Hepatocyte (in vitro differentiated cells): Measurements from ENCODE around the gene PRKG1. TPM values are rescaled to one million over a fixed set of nuclear protein-coding genes. Genes with fewer than 3 reads are reported as not detected.

ENCODE experiments used
- DNase-seq: peaks from one replicate; pipeline ENCODE4 v3.0.0-alpha.2; 2016; ENCODE audit warnings: low spot score
- H2AFZ ChIP-seq: fragments of 200-600 bp; sonication (generic); 2 replicates; pipeline ENCODE4 v1.6.0; 2016; ENCODE audit warnings: antibody characterized with exemption, mild to moderate bottlenecking
- H3K27ac ChIP-seq: fragments of 200-600 bp; sonication (generic); 2 replicates; pipeline ENCODE4 v1.5.1; 2016; ENCODE audit warnings: mild to moderate bottlenecking
- H3K27me3 ChIP-seq: fragments of 200-600 bp; sonication (generic); 2 replicates; pipeline ENCODE4 v1.6.1; 2016
- H3K36me3 ChIP-seq: fragments of 200-600 bp; sonication (generic); replicated peaks from 2 replicates; pipeline ENCODE4 v1.5.1; 2016; ENCODE audit warnings: low read depth; ENCODE audit not compliant: insufficient read depth
- H3K4me1 ChIP-seq: fragments of 200-600 bp; sonication (generic); 2 replicates; pipeline ENCODE4 v1.5.1; 2016; ENCODE audit warnings: mild to moderate bottlenecking, moderate library complexity; ENCODE audit not compliant: insufficient read depth
- H3K4me2 ChIP-seq: fragments of 200-600 bp; sonication (generic); 2 replicates; pipeline ENCODE4 v1.6.0; 2016
- H3K4me3 ChIP-seq: fragments of 200-600 bp; sonication (generic); 2 replicates; pipeline ENCODE4 v1.5.1; 2016; ENCODE audit warnings: mild to moderate bottlenecking
- H3K79me2 ChIP-seq: fragments of 200-600 bp; sonication (generic); 2 replicates; pipeline ENCODE4 v1.6.0; 2017; ENCODE audit warnings: mild to moderate bottlenecking
- H3K9me2 ChIP-seq: fragments of 200-600 bp; sonication (generic); replicated peaks from 2 replicates; pipeline ENCODE4 v1.6.0; 2017; ENCODE audit warnings: mild to moderate bottlenecking; ENCODE audit not compliant: insufficient read depth
- H3K9me3 ChIP-seq: fragments of 200-600 bp; sonication (generic); 2 replicates; pipeline ENCODE4 v1.5.1; 2016; ENCODE audit warnings: low read depth, mild to moderate bottlenecking
- H4K20me1 ChIP-seq: fragments of 200-600 bp; sonication (generic); 2 replicates; pipeline ENCODE4 v1.6.0; 2016; ENCODE audit warnings: mild to moderate bottlenecking; ENCODE audit not compliant: insufficient read depth, poor library complexity, severe bottlenecking
- CTCF ChIP-seq: fragments of 200-600 bp; sonication (generic); IDR thresholded peaks from 2 replicates; pipeline ENCODE4 v1.5.1; 2016; ENCODE audit warnings: antibody characterized with exemption, mild to moderate bottlenecking; ENCODE audit not compliant: poor library complexity
- EZH2 ChIP-seq: fragments of 200-600 bp; sonication (generic); IDR thresholded peaks from 2 replicates; pipeline ENCODE4 v1.6.1; 2016; ENCODE audit warnings: antibody characterized with exemption, mild to moderate bottlenecking, borderline replicate concordance
- EZH2phosphoT487 ChIP-seq: fragments of 200-600 bp; sonication (generic); IDR thresholded peaks from one replicate; pipeline ENCODE4 v1.6.1; 2018; ENCODE audit warnings: antibody characterized with exemption, mild to moderate bottlenecking, low read depth, moderate library complexity; ENCODE audit not compliant: unreplicated experiment, severe bottlenecking
- WGBS: methylation state at CpG from one replicate; pipeline ENCODE4 v1.1.6; 2016; ENCODE audit warnings: low lambda C conversion rate; ENCODE audit errors: missing lambda C conversion rate; 5-methylcytosine and 5-hydroxymethylcytosine counted together
- polyA plus RNA-seq: library from polyadenylated mRNA; unstranded; fragments of >200 nt; fragmentation: Nextera tagmentation; extraction: Ambion mirVana; gene quantifications from 2 replicates; pipeline ENCODE4 v1.2.1, GENCODE V29; 2016
- total RNA-seq: library from RNA; depleted of rRNA; stranded (reverse); fragments of >200 nt; gene quantifications from 2 replicates; pipeline ENCODE4 v1.2.3, GENCODE V29; 2014

The PRKG1 gene
- total and polyA plus RNA-seq, 2 experiments from 2014 or later, result 4.0 to 8.1 TPM

- H3K4me2 ChIP-seq, result no peak overlapping the region
- H3K4me3 ChIP-seq, result no peak overlapping the region
- no peak overlapping the region for H2AFZ ChIP-seq
- no peak overlapping the region for H3K27ac ChIP-seq
- H4K20me1 ChIP-seq, result no peaks in the 10 kb centered on the region
- no peaks in the 10 kb centered on the region for H3K27me3 ChIP-seq
- DNase-seq, result no peak
- H3K79me2 ChIP-seq, result no peaks in the 10 kb centered on the region
- TF ChIP-seq CTCF, result no peak
- no peak for TF ChIP-seq EZH2phosphoT487
- TF ChIP-seq EZH2, result no peak
- no peaks in the 10 kb centered on the region for H3K36me3 ChIP-seq
- 90% methylated on average over 5 of the region's 5 CpGs for WGBS
- no peaks in the 10 kb centered on the region for H3K4me1 ChIP-seq
- H3K9me2 ChIP-seq, result no peaks in the 10 kb centered on the region
- H3K9me3 ChIP-seq, result no peaks in the 10 kb centered on the region
These were observed 1024.8 kb downstream of the PRKG1 start for GRCh38 chr10:52099026-52099600.

- Histone ChIP-seq H3K4me3 (no peak overlapping the region), H3K27ac (no peak overlapping the region), H3K27me3 (no peaks in the 10 kb centered on the region), H3K79me2 (no peaks in the 10 kb centered on the region), H4K20me1 (no peaks in the 10 kb centered on the region), H3K9me3 (no peaks in the 10 kb centered on the region), H3K36me3 (no peaks in the 10 kb centered on the region), H2AFZ (no peak overlapping the region), H3K4me1 (no peaks in the 10 kb centered on the region), H3K9me2 (no peaks in the 10 kb centered on the region), H3K4me2 (no peak overlapping the region)
- 79% methylated on average over 6 of the region's 6 CpGs for WGBS
- no peak for TF ChIP-seq EZH2
- TF ChIP-seq CTCF, result no peak
- no peak for TF ChIP-seq EZH2phosphoT487
- DNase-seq, result no peak
These were observed 1025.8 kb downstream of the PRKG1 start for GRCh38 chr10:52100011-52100547.

- Histone ChIP-seq H4K20me1 (no peaks in the 10 kb centered on the region), H3K27me3 (no peaks in the 10 kb centered on the region), H3K27ac (no peak overlapping the region), H3K4me3 (no peak overlapping the region), H3K4me1 (no peaks in the 10 kb centered on the region), H3K79me2 (no peaks in the 10 kb centered on the region), H2AFZ (no peak overlapping the region), H3K9me2 (no peaks in the 10 kb centered on the region), H3K4me2 (no peak overlapping the region), H3K9me3 (no peaks in the 10 kb centered on the region), H3K36me3 (no peaks in the 10 kb centered on the region)
- no peak for TF ChIP-seq EZH2
- TF ChIP-seq EZH2phosphoT487, result no peak
- TF ChIP-seq CTCF, result no peak
- 84% methylated on average over 9 of the region's 9 CpGs for WGBS
- no peak for DNase-seq
These were observed 1031.0 kb downstream of the PRKG1 start for GRCh38 chr10:52105301-52105700.
